SW 1271 (cell line): ENCODE data around the gene MIEF2.

Experiments
- DNase-seq, 2 experiments: peaks; one replicate each; lab custom pipeline; 2025; lab: John Stamatoyannopoulos, UW

Gene MIEF2

DNA sequence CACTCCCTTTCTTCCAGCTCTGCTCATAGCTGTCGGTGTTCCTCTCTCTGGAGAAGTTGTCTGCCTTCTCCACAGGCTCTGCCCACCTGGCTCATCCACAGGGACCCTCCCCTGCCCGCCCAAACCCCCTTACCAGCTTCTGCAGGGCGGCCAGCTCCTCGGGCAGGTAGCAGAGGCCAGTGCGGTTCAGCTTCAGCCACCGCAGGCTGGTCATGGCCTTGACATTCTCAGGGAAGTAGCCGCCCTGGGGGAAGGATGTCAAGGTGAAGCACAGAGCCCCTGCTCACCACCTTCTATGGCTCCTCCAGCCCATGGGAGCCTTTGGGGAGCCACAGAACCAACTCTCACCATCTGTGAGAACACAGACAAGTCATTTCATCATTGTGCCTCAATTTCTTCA lies 3.7 kb upstream of the MIEF2 start:
- DNase-seq: no peak

- DNase-seq: peak; percentile 50 to 65
Measured at GRCh38 chr17:18257268-18257981, 3.0 kb upstream of the MIEF2 start.

DNA sequence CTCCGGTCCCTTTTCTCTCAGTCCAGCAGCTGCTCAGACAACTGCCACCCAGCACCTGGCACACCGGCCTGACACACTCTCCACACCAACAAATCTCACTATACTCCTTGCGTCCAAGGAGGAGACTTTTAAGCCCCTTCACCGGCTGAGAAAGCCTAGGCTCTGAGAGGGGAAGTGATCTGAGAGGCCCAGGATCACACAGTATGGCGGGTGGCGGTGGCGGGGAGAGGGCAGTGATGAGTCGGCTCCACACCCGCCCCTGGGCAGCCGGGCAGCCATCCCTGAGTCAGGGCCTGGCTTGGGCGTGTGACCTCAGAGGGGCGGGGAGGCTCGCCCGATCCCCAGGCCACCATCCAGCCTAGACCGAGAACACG lies 2.5 kb upstream of the MIEF2 start:
- DNase-seq: peak; percentile 75 to 89

- DNase-seq: peak in 1 of 2 experiments; percentile 77
Measured at GRCh38 chr17:18258356-18259038, 2.0 kb upstream of the MIEF2 start, which contains the start of gene FLII. TSS of gene FLII (minus strand) at chr17:18258738. CDS start at chr17:18258690, 48 bp downstream.

DNA sequence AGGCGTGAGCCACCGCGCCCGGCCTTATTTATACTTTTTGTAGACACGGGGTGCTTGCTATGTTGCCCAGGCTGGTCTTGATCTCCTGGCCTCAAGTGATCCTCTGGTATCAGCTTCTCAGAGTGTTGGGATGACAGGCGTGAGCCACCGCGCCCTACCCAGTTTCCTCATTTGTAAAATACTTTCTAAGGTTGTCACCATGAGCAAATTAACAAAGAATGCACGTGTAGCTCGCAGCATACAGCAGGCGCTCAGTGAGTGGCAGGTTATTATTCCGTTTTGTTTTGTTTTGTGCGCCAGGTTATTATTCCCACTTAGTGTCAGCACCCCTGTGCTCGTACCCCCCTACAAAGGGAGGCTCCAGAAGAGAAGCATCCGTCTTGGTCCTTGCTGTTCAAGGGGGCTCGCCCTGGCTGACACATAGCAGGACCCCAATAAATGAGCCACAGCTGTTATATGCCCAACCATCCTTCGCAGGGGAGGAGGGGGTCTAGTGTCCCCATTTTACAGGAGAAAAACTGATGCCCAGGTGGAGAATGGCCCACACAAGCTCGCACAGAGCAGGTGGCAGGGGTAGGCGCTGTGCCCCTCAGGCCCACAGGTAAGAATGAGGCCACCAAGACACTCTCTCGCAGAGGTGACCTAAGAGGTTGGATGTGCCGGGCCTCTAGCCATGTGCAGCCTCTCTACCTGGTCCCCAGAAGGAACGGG lies 686 bp upstream of the MIEF2 start:
- peak; percentile 84 to 88 for DNase-seq

- DNase-seq: peak in 1 of 2 experiments; percentile 62
Measured at GRCh38 chr17:18261146-18261515, 669 bp downstream of the MIEF2 start.

GRCh38 chr17:18261659-18262058 lies 1.2 kb downstream of the MIEF2 start:
- DNase-seq: no peak

DNA sequence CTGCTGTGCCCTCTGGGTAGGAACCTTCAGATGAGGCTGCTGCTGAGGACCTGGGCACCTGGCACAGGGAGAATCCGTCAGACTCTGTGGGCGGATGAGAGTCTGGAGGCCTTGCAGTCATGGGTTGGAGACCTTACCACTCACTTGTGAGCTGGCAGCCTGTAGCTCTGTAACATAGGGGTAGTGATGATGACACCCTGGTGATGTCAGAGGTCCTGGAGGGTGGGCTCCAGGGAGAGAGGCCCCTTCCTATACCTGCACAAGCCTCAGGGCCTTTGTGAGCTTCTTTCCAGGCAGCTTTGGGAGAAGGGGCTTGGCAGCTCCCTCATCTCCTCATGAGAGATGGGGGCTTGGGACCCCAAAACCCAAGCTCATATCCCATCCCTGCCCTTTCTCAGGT lies 1.6 kb downstream of the MIEF2 start:
- DNase-seq: no peak

DNA sequence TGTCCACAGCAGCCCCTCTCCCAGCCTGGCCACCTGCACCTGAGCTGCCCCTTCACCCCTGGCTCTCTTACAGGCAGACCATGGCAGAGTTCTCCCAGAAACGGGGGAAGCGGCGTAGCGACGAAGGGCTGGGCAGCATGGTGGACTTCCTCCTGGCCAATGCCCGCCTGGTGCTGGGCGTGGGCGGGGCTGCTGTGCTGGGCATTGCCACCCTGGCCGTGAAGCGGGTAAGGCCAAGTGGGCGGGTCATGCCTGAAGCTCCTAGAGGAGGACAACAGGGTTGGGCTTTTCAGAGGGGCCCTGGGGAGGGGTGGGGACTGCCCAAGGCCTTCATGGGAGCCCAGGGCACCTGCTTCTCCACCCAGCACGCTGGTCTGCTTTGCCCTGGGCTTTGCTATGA lies 2.2 kb downstream of the MIEF2 start:
- DNase-seq: no peak

DNA sequence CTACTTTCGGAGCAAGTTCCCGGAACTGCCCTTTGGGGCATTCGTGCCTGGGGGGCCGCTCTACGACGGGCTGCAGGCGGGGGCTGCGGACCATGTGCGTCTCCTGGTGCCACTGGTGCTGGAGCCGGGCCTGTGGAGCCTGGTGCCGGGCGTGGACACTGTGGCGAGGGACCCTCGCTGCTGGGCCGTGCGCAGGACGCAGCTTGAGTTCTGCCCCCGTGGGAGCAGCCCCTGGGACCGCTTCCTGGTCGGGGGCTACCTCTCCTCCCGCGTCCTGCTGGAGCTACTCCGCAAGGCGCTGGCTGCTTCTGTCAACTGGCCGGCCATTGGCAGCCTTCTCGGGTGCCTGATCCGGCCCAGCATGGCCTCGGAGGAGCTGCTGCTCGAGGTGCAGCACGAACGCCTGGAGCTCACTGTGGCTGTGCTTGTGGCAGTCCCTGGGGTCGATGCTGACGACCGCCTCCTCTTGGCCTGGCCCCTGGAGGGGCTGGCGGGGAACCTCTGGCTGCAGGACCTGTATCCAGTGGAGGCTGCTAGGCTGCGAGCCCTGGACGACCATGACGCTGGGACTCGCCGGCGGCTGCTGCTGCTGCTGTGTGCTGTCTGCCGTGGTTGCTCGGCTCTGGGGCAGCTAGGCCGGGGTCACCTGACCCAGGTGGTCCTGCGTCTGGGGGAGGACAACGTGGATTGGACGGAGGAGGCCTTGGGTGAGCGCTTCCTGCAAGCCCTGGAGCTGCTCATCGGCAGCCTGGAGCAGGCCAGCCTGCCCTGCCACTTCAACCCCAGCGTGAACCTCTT lies 3.6 kb downstream of the MIEF2 start:
- DNase-seq: no peak

- DNase-seq: no peak
Measured at GRCh38 chr17:18267366-18267765, 6.9 kb downstream of the MIEF2 start.

- no peak for DNase-seq
Measured at GRCh38 chr17:18267927-18268711, 7.7 kb downstream of the MIEF2 start.

- no peak for DNase-seq
Measured at GRCh38 chr17:18270046-18270931, 9.8 kb downstream of the MIEF2 start.

DNA sequence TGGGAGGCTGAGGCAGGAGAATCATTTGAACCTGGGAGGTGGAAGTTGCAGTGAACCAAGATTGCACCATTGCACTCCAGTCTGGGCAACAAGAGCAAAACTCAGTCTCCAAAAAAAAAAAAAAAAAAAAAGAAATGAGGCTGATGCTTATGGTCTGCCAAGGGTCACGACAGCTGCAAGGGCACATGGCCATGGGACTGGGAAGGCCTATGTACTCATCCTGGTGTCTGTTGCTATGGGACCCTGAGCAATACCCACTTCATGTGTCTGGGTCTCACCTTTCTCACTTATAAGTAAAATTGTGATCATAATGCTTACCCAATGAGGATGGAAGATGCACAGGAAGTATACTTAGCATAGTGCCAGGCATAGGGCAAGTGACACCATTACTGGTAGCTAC lies 16.6 kb downstream of the MIEF2 start:
- DNase-seq: no peak

DNA sequence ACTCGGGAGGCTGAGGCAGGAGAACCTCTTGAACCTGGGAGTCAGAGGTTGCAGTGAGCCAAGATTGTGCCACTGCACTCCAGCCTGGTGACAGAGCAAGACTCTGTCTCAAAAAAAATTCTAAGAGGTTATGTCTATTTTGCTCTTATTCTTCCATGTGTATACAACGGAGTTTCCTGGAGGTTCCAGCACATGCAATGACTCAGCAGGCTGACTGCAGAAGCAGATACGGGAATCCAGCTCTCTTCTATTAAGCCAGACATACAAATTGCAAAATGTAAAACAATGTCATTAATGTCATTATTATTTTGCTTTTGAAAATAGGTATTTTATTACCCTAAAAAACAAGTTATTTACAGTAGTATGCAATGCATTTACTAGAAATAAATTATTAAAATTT lies 18.4 kb downstream of the MIEF2 start:
- DNase-seq: no peak

GRCh38 chr17:18280249-18280648 lies 19.8 kb downstream of the MIEF2 start:
- no peak for DNase-seq

DNA sequence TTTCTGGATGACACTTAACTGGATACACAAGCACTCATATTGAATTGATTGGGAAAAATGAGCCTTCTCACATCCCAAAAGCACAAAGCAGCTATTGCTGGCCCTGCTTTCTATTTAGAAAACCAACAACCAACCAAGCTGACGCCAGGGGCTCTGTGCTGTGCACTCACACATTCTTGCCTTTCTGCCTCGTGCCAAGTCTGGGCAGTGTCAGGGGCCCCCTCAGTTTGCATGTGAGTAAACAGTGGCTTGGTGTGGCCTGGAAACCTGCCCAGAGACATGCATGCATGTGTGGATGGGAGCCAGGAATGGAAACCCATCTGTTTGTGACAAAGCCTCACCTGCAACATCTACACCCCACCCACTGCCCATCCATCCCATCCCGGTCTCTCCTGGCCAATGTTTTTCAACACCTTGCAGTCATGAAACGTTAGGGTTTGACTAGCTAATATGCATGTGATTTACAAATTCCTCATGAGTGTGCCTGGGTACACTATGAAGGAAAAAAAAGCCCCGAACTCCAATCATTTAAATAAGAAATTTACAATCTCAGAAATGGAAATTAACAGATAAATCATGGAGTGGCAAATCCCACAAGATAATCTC lies 20.4 kb downstream of the MIEF2 start:
- DNase-seq: no peak

- DNase-seq: no peak
Measured at GRCh38 chr17:18281788-18282187, 21.3 kb downstream of the MIEF2 start.

DNA sequence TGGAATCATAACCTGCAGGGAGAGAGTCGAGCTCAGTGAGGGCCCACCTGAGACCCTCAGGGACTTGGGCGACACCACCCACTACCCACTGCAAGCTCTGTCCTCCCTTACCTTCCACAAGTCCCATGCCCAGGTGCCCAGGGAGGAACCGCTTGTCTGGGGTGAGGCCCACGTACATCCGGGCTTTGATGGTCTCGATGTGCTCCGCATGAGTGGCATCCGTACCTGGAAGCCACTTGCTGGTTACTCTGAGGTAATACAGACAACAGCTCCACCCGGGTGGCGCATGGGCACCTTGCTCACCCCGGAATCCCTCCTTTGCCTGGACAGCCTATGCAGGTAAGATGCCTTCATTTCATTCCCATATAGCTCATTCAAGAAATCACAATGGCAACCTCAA lies 24.8 kb downstream of the MIEF2 start:
- DNase-seq: no peak
